GM12892 (cell line): ENCODE data around the gene SAMD4A.

Experiments
- DNase-seq: peaks from one replicate; pipeline ENCODE4 v3.0.0; 2011; ENCODE audit not compliant: insufficient read length
- FAIRE-seq: peaks from 2 replicates; lab custom pipeline; 2011; peaks lifted over from hg19 to GRCh38; lab: Jason Lieb, UNC
- POLR2A ChIP-seq: IDR thresholded peaks from 2 replicates; pipeline ENCODE4 v1.6.1; 2011; ENCODE audit warnings: low read depth, low read length, control low read depth
- POLR2AphosphoS5 ChIP-seq: IDR thresholded peaks from 2 replicates; pipeline ENCODE4 v1.6.1; 2011; ENCODE audit warnings: low read depth, low read length, control low read depth
- TAF1 ChIP-seq: IDR thresholded peaks from 2 replicates; pipeline ENCODE4 v1.6.1; 2011; ENCODE audit warnings: low read depth, mild to moderate bottlenecking, control low read depth, low read length, borderline replicate concordance

The SAMD4A gene

DNA sequence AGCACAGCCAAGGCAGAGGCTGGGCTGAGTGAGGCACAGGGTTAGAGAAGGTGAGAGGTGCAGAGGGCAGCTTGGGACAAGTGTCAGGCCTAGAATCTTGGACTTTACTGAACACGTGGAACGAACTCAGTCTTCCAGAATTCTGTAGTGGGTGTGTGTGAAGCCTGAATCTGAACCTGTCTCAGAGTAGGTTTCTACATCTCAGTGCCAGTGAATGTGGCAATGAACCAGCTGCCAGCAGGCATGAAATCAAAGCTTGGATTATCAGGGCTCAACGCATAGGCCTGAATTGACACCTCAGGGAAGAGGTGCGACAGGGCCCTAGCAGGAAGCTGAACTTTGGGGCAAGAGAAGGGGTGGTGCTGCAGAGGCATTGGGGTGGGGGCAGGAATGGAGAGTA is 104.6 kb downstream of the SAMD4A start:
- TF ChIP-seq TAF1 = no peak
- no peak for TF ChIP-seq POLR2AphosphoS5
- no peak for TF ChIP-seq POLR2A
- DNase-seq (no peak), FAIRE-seq (no peak)

DNA sequence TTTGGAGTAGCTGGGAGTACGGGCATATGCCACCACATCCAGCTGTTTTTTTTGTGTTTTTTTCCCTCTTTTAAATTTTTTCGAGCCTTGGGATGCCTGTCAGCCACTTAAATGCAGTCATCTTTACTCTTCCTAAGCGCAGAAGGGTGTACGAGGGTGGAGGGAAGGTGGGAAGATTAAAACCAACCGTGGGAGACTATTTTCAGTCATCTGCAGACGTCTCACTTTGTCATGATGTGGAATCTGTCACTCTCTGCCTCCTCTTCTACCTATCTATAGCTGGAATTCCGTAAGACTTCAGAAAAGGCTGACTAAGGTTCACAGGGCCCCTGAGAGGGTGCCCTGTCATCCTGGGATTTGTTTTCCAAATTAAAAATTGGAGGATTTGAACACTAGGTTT is 105.3 kb downstream of the SAMD4A start:
- TF ChIP-seq POLR2AphosphoS5 = no peak
- TF ChIP-seq POLR2A = no peak
- TF ChIP-seq TAF1 = no peak
- DNase-seq = no peak
- FAIRE-seq = no peak

DNA sequence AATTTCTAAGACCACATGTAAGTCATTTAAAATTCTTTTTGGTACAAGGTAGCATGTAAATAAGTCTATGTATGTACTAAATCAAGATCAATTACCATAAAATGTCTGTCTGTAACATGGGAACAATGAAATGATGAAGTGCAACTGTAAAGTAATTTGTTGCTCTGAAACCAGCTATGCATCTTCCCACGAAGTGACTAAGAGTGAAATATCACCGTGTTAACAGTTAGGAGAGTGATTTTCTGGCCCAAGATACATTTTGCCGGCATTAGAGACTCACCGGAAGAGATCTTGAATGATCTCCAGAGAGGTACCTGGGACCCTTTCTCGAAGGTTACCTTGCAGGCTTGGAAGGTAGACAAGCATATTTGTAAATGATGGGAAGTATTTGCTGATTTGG is 105.8 kb downstream of the SAMD4A start:
- TF ChIP-seq POLR2AphosphoS5 (no peak), TAF1 (no peak), POLR2A (no peak)
- DNase-seq = peak; percentile 20
- no peak for FAIRE-seq

DNA sequence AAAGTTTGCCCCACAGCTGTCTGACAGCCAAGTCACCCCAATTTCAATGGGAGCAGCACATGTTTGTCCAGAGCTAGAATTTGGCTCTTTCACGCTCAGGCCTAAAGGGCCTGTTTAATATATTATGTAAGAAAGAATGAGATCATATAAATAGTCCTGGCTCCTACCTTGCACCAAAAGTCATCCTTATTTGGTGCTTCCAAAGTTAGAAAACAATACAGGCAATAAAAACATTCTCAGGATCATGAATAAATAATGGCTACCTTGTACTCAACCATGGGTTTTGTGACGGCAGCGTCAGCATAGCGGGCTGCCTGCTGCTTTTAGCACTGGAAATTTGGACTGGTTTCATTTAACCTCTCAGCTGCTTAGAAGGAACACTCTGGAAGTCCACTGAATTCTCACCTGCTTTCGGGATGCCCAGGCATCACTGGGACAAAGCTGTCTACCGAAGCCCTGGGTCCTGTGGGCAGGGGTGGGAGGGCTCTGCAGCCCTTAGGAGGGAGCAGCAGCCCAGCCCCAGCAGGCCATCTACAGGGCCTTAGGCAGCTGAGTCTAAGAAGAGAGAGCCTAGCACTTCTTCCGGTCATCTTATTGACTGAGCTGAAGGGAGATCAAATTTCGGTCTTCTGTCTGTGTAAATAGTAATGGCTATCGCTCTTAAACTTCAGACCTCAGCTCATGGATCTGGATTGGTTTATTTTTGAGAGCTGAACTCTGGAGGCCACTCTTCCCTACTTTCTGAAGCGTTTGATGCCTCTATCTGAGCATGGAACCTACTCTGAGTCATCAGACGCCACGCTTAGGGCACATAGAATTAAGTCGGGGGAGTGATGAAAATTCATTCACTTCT is 106.5 kb downstream of the SAMD4A start:
- no peak for FAIRE-seq
- TF ChIP-seq POLR2A = no peak
- no peak for TF ChIP-seq POLR2AphosphoS5
- TF ChIP-seq TAF1 = no peak
- DNase-seq = no peak

DNA sequence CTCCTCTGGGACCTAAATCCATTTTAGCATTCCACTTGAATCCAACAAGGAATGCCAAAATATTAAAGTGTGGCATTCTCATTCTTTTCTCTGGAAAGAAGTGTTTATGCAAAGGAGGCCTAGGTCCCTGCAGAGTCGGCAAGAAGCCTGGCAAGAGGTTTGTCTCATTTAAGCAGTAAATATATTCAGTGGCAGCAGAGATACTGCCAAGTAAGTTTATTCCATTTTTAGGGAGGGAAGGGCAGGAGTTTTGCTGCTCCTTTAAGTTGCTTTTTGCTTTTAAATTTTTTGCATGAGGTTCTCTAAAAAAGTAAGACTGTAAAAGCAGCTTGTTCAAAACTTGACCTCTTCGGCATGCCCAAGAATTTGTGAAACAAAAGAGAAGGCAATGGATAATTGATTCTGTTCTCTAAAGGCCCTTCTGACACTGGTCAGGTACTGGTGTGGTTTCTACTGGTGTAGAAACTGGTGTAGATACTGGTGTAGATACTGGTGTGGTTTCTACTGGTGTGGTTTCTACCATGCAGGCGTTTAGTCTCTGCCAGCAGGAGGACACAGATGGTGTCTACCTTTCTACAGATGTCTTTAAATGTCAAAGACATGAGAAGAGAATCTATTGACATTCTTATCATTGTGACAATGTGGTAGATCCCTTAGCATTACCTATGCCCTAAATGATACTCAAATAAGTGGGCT is 107.3 kb downstream of the SAMD4A start:
- TF ChIP-seq POLR2AphosphoS5 (no peak), POLR2A (no peak), TAF1 (no peak)
- DNase-seq = peak; percentile 22

DNA sequence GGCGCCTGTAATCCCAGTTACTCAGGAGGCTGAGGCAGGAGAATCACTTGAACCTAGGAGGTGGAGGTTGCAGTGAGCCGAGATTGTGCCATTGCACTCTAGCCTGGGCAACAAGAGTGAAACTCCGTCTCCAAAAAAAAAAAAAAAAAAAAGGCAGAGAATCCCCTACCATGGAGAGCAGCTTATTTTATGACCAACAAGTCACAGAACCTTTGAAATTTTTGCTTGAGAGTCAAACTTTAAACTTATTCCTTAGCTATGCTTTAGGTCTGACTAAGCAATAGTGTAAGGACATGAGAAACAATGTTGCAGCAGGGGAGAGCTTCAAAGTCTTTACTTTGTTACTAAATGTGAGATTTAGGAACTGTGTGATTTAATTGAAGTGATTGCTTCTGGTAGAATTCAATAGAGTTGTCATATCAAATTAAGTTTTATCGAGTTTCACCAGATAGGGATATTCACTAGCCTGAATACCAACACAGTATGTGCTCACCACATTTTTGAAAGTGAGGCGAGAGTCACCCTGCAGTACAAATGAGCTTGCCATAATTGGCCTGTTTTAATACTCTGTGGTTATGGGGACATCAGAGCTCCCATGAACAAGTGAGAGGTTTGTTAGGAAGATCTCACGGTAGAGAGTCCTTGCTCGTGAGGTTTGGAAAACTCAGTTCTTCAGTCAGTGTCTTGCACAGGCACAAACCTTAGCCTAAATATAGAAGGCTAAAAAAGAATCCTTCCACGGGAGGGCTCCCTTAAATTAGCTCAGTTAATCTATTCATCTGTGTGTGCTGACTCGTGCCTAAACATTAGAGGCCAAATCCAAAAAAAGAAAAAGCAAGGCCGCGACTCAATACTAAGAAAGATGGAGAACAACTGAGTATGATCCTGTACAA is 108.6 kb downstream of the SAMD4A start:
- TF ChIP-seq TAF1 (no peak), POLR2AphosphoS5 (no peak), POLR2A (no peak)
- FAIRE-seq = no peak
- no peak for DNase-seq

More for the DNA sequence above, 107.3 kb downstream of the SAMD4A start:
- FAIRE-seq = no peak

DNA sequence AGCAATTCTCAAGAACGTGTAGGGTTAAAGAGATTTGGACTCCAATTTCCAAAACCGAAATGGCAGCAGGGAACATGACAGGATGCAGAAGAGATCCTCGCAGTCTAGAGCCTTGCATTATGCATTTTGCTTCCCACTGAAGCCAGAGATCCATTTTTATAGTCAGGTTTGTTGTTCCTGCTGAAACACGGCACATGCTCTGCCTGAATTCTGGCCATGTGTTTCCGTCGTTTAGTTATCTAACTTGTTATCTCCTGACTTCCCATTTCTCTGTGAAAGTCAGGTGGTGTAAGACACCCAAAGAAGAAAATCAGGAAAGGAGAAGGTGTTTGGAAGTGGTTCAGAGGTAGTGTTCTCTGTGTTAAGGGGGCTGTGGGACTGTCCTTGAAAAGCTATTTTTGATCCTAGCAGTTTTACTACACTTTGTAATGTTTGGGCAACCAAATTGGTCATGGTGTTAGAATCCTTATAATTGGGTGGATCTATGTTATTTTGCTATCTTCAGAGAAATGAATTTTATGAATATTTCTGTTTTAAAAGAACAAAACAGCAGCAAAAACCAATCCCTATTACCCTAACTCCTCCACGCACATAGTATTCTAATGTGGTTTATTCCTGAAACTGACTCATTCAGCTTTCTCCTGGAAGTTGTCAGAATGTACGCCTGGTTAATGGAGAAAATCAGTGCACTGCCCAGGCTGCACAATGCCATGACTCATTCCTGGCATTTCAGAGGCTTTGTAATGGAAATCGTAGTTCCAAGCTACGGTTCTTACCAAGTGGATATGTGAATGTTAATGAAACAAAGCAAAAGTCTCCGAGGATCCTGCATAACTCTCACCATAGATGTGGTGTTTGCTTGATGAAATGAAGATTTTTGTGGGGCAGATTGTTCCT is 110.1 kb downstream of the SAMD4A start:
- DNase-seq = no peak
- no peak for FAIRE-seq
- no peak for TF ChIP-seq TAF1
- TF ChIP-seq POLR2A = no peak
- TF ChIP-seq POLR2AphosphoS5 = no peak

DNA sequence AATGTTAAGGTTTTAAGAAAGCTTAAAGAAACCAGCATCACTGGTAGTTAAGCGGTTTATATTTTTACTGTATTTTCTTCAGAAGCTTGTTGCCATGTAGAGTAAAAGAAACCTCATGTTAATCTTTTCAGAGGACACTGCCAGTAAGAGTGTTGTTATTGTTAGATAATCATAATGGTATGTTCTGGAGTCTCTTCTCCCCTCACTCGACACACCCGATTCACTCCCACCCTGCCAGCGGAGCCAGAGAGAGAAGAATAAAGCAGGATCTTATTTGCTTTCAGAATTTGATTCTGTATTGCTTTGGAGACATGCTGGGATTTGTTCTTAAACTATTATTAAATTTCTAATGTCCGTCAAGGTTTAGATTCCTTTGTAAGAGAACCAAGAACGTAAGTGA is 113.7 kb downstream of the SAMD4A start:
- no peak for TF ChIP-seq POLR2AphosphoS5
- TF ChIP-seq TAF1 = no peak
- DNase-seq (no peak), FAIRE-seq (no peak)

DNA sequence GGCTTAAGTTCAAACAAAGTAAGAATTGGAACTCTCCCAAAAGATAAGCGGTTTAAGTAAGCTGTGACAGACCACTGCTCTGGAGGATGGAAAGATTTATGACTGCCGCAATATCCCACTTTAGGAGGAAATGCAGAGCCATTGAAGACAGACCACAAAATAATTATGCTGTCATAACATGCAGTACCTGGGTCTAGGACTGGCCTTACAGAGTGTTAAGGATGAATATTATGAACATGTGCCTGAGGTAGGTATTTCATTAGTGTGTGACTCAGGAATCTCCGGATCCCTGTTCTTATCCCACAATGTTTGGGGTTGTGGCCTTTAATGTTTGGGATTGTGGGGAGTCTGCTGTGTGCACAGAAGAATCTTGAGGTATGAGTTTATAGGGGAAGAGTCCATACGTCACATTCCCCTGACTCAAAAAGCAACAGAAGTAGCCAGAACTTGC is 114.9 kb downstream of the SAMD4A start:
- DNase-seq (no peak), FAIRE-seq (no peak)
- TF ChIP-seq POLR2AphosphoS5 (no peak), TAF1 (no peak), POLR2A (no peak)

DNA sequence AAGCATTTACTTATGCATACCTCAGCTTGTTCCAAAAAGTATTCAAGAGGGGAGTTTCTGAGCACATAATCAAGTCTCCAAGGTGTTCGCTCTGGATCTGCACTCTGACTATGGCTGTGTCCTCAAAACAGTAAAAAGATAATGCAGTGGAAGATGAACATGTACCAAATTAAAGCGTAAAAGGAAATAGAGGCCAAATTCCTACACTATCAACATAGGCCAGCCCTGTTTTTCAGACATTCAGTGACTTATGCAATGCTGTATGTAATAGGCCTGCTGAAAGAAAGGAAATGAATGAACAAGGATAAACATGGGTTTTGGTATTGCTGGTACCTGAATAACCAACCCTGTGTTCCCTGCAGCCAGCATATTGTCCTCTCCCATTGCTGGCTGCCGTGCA is 115.7 kb downstream of the SAMD4A start:
- no peak for TF ChIP-seq TAF1
- no peak for TF ChIP-seq POLR2AphosphoS5
- no peak for TF ChIP-seq POLR2A
- FAIRE-seq (no peak), DNase-seq (no peak)
